ENCODE measurements around the gene ZRANB1.

GRCh38 chr10:125001313-125002046, 59.6 kb downstream of the ZRANB1 start:
- no peak for TF ChIP-seq ZNF274 (IDR thresholded peaks at IDR 0.05; ENCODE audit: low read depth, low read length)
- no peak for TF ChIP-seq YY1 (IDR thresholded peaks at IDR 0.05; ENCODE audit: insufficient read depth, insufficient read length)

Data from NT2/D1 (cell line).